Measurements from ENCODE around the gene TGFA.

Gene TGFA

DNA sequence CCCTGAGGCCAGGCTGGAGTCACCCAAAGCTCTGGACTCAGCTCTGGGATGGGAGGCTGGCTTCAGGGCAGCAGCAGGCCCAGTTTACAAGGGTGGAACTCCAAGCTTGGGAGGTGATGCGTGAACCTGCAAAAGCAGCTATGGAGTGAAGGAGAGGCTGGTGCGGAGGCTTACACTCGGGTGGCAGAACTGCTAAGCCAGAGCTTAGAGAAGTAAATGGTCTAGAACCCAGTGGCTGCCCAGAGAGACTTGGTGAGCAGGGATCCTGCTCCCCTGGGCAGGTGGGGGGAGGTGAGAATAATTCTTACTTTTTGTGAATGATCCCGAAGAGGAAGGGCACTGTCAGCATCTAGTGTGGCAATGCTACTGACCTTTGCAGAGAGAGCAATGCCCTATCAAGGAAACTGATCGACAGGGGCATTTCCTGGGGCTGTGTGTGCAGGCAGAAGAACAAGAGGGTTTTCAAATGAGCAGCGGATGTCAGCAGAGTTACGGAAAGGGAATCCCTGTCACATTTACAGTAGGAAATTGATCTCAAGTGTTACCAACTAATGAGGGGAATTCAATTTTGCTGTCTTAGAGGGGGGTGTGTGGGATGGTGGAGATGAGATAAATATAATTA, 80.4 kb downstream of the TGFA start:
- no peak for TF ChIP-seq CTCF (IDR thresholded peaks at IDR 0.05; ENCODE audit: insufficient read depth, missing control alignments)
- FAIRE-seq (no peak), DNase-seq (ENCODE audit: insufficient read length, low spot score) (no peak)

GRCh38 chr2:70472221-70472890, 81.3 kb downstream of the TGFA start:
- DNase-seq (ENCODE audit: insufficient read length, low spot score) (no peak), FAIRE-seq (no peak)
- no peak for TF ChIP-seq CTCF (IDR thresholded peaks at IDR 0.05; ENCODE audit: insufficient read depth, missing control alignments)

GRCh38 chr2:70471129-70471528, 82.5 kb downstream of the TGFA start:
- FAIRE-seq = no peak
- DNase-seq (ENCODE audit: insufficient read length, low spot score) = no peak
- TF ChIP-seq CTCF (IDR thresholded peaks at IDR 0.05; ENCODE audit: insufficient read depth, missing control alignments) = no peak

GRCh38 chr2:70469961-70470360, 83.7 kb downstream of the TGFA start:
- TF ChIP-seq CTCF (IDR thresholded peaks at IDR 0.05; ENCODE audit: insufficient read depth, missing control alignments) = no peak
- no peak for FAIRE-seq

GRCh38 chr2:70469435-70469834, 84.2 kb downstream of the TGFA start:
- TF ChIP-seq CTCF (IDR thresholded peaks at IDR 0.05; ENCODE audit: insufficient read depth, missing control alignments) = no peak
- no peak for FAIRE-seq
- no peak for DNase-seq (ENCODE audit: insufficient read length, low spot score)

More at GRCh38 chr2:70469961-70470360, 83.7 kb downstream of the TGFA start:
- DNase-seq (ENCODE audit: insufficient read length, low spot score) = no peak

DNA sequence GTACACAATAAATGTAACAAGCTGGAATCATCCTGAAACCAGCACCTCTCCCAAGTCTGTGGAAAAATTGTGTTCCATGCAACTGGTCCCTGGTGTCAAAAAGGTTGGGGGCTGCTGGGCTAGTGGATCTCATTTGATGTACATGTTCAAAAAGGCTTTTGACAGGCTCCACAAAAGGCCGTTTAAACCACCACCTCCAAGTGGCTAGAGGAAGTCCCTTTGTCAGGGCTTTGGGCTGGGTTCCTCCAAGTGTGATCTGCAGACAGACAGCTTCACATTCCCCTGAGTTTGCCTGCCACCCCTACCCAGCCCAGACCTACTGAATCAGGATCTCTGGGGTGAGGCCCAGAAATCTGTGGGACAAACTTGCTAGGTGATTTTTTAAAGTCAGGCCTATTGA, 84.7 kb downstream of the TGFA start:
- TF ChIP-seq CTCF (IDR thresholded peaks at IDR 0.05; ENCODE audit: insufficient read depth, missing control alignments) = no peak
- DNase-seq (ENCODE audit: insufficient read length, low spot score) (no peak), FAIRE-seq (no peak)

Measured in D721Med (cell line).